ENCODE measurements around the gene EGFR.

The EGFR gene

GRCh38 chr7:55036950-55037736 is 18.3 kb downstream of the EGFR start:
- DNase-seq (ENCODE audit: low read depth in 2 of 2): no peak

GRCh38 chr7:55043691-55044370 is 25.0 kb downstream of the EGFR start:
- DNase-seq (ENCODE audit: low read depth in 2 of 2): no peak

GRCh38 chr7:55044371-55044717 is 25.5 kb downstream of the EGFR start:
- DNase-seq (ENCODE audit: low read depth in 2 of 2): no peak

GRCh38 chr7:55044791-55045190 is 26.0 kb downstream of the EGFR start:
- DNase-seq (ENCODE audit: low read depth in 2 of 2): no peak

GRCh38 chr7:55046582-55047342 is 27.9 kb downstream of the EGFR start:
- DNase-seq (ENCODE audit: low read depth in 2 of 2): no peak

- DNase-seq (ENCODE audit: low read depth in 2 of 2): no peak
These were observed 29.5 kb downstream of the EGFR start for GRCh38 chr7:55048221-55048859.

GRCh38 chr7:55050281-55050680 is 31.5 kb downstream of the EGFR start:
- no peak for DNase-seq (ENCODE audit: low read depth in 2 of 2)

- peak in 1 of 2 experiments; percentile 63 for DNase-seq (ENCODE audit: low read depth in 2 of 2)
These were observed 33.3 kb downstream of the EGFR start for GRCh38 chr7:55052081-55052480.

- peak in 1 of 2 experiments; percentile 55 for DNase-seq (ENCODE audit: low read depth in 2 of 2)
These were observed 34.1 kb downstream of the EGFR start for GRCh38 chr7:55052741-55053427.

- DNase-seq (ENCODE audit: low read depth in 2 of 2): no peak
These were observed 35.1 kb downstream of the EGFR start for GRCh38 chr7:55053651-55054571.

GRCh38 chr7:55054758-55055157 is 35.9 kb downstream of the EGFR start:
- DNase-seq (ENCODE audit: low read depth in 2 of 2): no peak

GRCh38 chr7:55055479-55055878 is 36.7 kb downstream of the EGFR start:
- DNase-seq (ENCODE audit: low read depth in 2 of 2): peak in 1 of 2 experiments; percentile 44

GRCh38 chr7:55056068-55056467 is 37.3 kb downstream of the EGFR start:
- DNase-seq (ENCODE audit: low read depth in 2 of 2): no peak

GRCh38 chr7:55056577-55057480 is 38.0 kb downstream of the EGFR start:
- DNase-seq (ENCODE audit: low read depth in 2 of 2): peak in 1 of 2 experiments; percentile 66

- DNase-seq (ENCODE audit: low read depth in 2 of 2): no peak
These were observed 39.5 kb downstream of the EGFR start for GRCh38 chr7:55058314-55058713.

GRCh38 chr7:55059021-55059420 is 40.2 kb downstream of the EGFR start:
- DNase-seq (ENCODE audit: low read depth in 2 of 2): no peak

- no peak for DNase-seq (ENCODE audit: low read depth in 2 of 2)
These were observed 41.3 kb downstream of the EGFR start for GRCh38 chr7:55060085-55060484.

- no peak for DNase-seq (ENCODE audit: low read depth in 2 of 2)
These were observed 41.8 kb downstream of the EGFR start for GRCh38 chr7:55060636-55061022.

- DNase-seq (ENCODE audit: low read depth in 2 of 2): no peak
These were observed 43.1 kb downstream of the EGFR start for GRCh38 chr7:55061726-55062499.
